ENCODE measurements around the gene PPP2R5E. TPM values are rescaled to one million over a fixed set of nuclear protein-coding genes. Genes with fewer than 3 reads are reported as not detected.

Gene PPP2R5E
- total and polyA plus RNA-seq, 4 donors: 6.0 to 13.1 (median 8.4) TPM

DNA sequence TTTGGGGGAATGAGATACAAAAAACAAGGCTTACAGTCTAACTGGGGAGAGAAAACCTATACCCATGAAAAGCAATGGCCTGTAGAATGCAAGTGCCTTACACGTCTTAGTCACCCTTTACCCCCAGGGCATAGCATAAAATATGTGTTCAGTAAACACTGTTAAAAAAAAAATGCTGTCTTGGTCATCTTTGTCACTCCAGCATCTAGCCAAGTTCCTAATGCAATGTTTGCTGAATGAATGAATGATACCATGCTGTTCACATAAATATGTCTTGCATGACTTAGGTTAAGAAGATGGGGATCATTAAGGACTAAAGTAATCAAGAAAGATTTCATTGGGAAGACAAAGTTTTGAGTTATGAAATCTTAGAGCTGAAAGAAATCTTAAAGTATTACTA, 38.5 kb downstream of the PPP2R5E start:
- peaks cover 0 to 5% (median under 1%) of the 10 kb centered on the region in 4 donors for H3K4me1 ChIP-seq (ENCODE audit: control insufficient read depth in 4 of 4, insufficient read depth in 4 of 4, low read length in 3 of 4)
- no peak overlapping the region for H3K27ac ChIP-seq (ENCODE audit: low read depth in 1 of 2, low read length in 2 of 2)
- TF ChIP-seq HNF4G (IDR thresholded peaks at IDR 0.05): no peak
- TF ChIP-seq YY1 (IDR thresholded peaks at IDR 0.05): no peak
- WGBS: 91% methylated on average over 1 of the region's 1 CpG
- no peaks in the 10 kb centered on the region for H3K9me3 ChIP-seq (ENCODE audit: control insufficient read depth in 4 of 4, low read length in 3 of 4)
- DNase-seq (ENCODE audit: low spot score): no peak
- H3K4me3 ChIP-seq (ENCODE audit: low read depth in 1 of 3, low read length in 3 of 3): no peak overlapping the region
- no peaks in the 10 kb centered on the region for H3K27me3 ChIP-seq (ENCODE audit: control insufficient read depth in 4 of 4, insufficient read depth in 4 of 4, low read length in 3 of 4)
- H3K9ac ChIP-seq (ENCODE audit: low read depth in 1 of 2, low read length in 2 of 2): no peak overlapping the region
- no peaks in the 10 kb centered on the region for H3K36me3 ChIP-seq (ENCODE audit: control insufficient read depth in 4 of 4, insufficient read depth in 3 of 4, low read depth in 1 of 4, low read length in 3 of 4)

DNA sequence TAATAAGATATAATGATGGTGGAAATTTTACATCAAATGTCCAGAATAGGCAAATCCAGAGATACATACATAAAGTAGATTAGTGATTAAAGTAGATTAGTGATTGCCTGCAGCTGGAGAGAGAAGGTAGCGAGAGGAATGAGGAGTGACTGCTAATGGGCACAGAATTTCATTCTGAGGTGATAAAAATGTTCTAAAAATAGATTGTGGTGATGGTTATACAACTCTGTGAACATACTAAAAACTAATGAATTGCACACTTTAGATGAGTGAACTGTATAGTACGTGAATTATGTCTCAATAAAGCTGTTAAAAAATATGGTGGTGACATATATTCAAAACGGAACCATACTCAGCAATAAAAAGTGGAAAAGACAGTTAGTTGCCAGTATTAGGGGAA, 41.7 kb downstream of the PPP2R5E start:
- no peak overlapping the region for H3K27ac ChIP-seq (ENCODE audit: low read depth in 1 of 2, low read length in 2 of 2)
- TF ChIP-seq GABPA (IDR thresholded peaks at IDR 0.05 in 1 of 2, conservative IDR thresholded peaks at IDR 0.05 in 1 of 2) (no peak), TAF1 (conservative IDR thresholded peaks at IDR 0.05) (no peak), YY1 (IDR thresholded peaks at IDR 0.05) (no peak), HNF4G (IDR thresholded peaks at IDR 0.05) (no peak), EGR1 (IDR thresholded peaks at IDR 0.05; ENCODE audit: low read depth in 2 of 2) (no peak), HNF4A (conservative IDR thresholded peaks at IDR 0.05) (no peak), RXRA (IDR thresholded peaks at IDR 0.05) (no peak)
- TF ChIP-seq, protein P1, sequence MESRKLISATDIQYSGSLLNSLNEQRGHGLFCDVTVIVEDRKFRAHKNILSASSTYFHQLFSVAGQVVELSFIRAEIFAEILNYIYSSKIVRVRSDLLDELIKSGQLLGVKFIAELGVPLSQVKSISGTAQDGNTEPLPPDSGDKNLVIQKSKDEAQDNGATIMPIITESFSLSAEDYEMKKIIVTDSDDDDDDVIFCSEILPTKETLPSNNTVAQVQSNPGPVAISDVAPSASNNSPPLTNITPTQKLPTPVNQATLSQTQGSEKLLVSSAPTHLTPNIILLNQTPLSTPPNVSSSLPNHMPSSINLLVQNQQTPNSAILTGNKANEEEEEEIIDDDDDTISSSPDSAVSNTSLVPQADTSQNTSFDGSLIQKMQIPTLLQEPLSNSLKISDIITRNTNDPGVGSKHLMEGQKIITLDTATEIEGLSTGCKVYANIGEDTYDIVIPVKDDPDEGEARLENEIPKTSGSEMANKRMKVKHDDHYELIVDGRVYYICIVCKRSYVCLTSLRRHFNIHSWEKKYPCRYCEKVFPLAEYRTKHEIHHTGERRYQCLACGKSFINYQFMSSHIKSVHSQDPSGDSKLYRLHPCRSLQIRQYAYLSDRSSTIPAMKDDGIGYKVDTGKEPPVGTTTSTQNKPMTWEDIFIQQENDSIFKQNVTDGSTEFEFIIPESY (IDR thresholded peaks at IDR 0.05): no peak
- TF ChIP-seq, protein P2, sequence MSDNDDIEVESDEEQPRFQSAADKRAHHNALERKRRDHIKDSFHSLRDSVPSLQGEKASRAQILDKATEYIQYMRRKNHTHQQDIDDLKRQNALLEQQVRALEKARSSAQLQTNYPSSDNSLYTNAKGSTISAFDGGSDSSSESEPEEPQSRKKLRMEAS (IDR thresholded peaks at IDR 0.05): no peak
- TF ChIP-seq, protein P3, sequence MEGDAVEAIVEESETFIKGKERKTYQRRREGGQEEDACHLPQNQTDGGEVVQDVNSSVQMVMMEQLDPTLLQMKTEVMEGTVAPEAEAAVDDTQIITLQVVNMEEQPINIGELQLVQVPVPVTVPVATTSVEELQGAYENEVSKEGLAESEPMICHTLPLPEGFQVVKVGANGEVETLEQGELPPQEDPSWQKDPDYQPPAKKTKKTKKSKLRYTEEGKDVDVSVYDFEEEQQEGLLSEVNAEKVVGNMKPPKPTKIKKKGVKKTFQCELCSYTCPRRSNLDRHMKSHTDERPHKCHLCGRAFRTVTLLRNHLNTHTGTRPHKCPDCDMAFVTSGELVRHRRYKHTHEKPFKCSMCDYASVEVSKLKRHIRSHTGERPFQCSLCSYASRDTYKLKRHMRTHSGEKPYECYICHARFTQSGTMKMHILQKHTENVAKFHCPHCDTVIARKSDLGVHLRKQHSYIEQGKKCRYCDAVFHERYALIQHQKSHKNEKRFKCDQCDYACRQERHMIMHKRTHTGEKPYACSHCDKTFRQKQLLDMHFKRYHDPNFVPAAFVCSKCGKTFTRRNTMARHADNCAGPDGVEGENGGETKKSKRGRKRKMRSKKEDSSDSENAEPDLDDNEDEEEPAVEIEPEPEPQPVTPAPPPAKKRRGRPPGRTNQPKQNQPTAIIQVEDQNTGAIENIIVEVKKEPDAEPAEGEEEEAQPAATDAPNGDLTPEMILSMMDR (IDR thresholded peaks at IDR 0.05; ENCODE audit: low read depth, low read length, missing input control): no peak
- TF ChIP-seq, protein P4, sequence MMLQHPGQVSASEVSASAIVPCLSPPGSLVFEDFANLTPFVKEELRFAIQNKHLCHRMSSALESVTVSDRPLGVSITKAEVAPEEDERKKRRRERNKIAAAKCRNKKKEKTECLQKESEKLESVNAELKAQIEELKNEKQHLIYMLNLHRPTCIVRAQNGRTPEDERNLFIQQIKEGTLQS (IDR thresholded peaks at IDR 0.05): no peak
- no peaks in the 10 kb centered on the region for H3K27me3 ChIP-seq (ENCODE audit: control insufficient read depth in 4 of 4, insufficient read depth in 4 of 4, low read length in 3 of 4)
- no peaks in the 10 kb centered on the region for H3K9me3 ChIP-seq (ENCODE audit: control insufficient read depth in 4 of 4, low read length in 3 of 4)
- H3K36me3 ChIP-seq (ENCODE audit: control insufficient read depth in 4 of 4, insufficient read depth in 3 of 4, low read depth in 1 of 4, low read length in 3 of 4): no peaks in the 10 kb centered on the region
- H3K4me3 ChIP-seq (ENCODE audit: low read depth in 1 of 3, low read length in 3 of 3): no peak overlapping the region
- peaks cover 0 to 5% (median 2%) of the 10 kb centered on the region in 4 donors for H3K4me1 ChIP-seq (ENCODE audit: control insufficient read depth in 4 of 4, insufficient read depth in 4 of 4, low read length in 3 of 4)
- 91% methylated on average over 3 of the region's 3 CpGs for WGBS
- no peak overlapping the region for H3K9ac ChIP-seq (ENCODE audit: low read depth in 1 of 2, low read length in 2 of 2)
- no peak for DNase-seq (ENCODE audit: low spot score)

DNA sequence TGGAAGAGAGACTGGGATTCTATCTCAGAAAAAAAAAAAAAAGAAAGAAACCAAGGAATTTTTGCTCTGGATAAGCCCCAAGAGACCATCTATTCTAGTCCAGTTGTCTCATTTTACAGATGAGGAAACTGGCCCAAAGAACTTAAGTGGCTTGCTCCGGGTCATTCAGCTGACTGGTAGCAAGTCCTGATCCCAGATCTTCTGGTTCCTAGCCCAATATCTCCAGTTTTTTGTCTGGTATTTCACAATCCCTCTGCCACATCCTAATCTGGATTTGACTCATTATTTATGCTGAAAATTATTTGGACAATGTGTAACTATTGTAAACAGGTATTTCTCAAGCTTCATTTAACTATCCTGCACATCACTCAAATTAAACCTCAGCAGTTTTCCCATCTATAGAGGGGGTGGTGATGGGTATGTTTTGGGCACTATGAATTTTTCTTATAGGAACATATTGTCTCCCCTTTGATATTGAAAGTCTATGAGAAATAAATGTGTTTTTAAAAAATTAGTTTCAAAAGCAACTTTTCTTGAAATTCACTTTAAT, 43.4 kb downstream of the PPP2R5E start:
- H3K9ac ChIP-seq (ENCODE audit: low read depth in 1 of 2, low read length in 2 of 2): no peak overlapping the region
- TF ChIP-seq, protein P1 (IDR thresholded peaks at IDR 0.05): no peak
- TF ChIP-seq FOXA1 (IDR thresholded peaks at IDR 0.05) (no peak), RAD21 (IDR thresholded peaks at IDR 0.05) (peak in 1 of 2 donors; percentile 20), NR2F2 (IDR thresholded peaks at IDR 0.05) (peak; percentile 33), GABPA (IDR thresholded peaks at IDR 0.05 in 1 of 2, conservative IDR thresholded peaks at IDR 0.05 in 1 of 2) (no peak), RXRA (IDR thresholded peaks at IDR 0.05) (peak in 1 of 2 donors; percentile 50), JUND (IDR thresholded peaks at IDR 0.05) (peak in 1 of 2 donors; percentile 26), HNF4A (conservative IDR thresholded peaks at IDR 0.05) (peak in 1 of 2 donors; percentile 32), FOXA2 (IDR thresholded peaks at IDR 0.05) (peak; percentile 35)
- no peak overlapping the region for H3K4me3 ChIP-seq (ENCODE audit: low read depth in 1 of 3, low read length in 3 of 3)
- H3K9me3 ChIP-seq (ENCODE audit: control insufficient read depth in 4 of 4, low read length in 3 of 4): no peaks in the 10 kb centered on the region
- 52% methylated on average over 1 of the region's 1 CpG for WGBS
- peak overlapping the region in 1 of 2 donors; percentile 7 for H3K27ac ChIP-seq (ENCODE audit: low read depth in 1 of 2, low read length in 2 of 2)
- H3K4me1 ChIP-seq (ENCODE audit: control insufficient read depth in 4 of 4, insufficient read depth in 4 of 4, low read length in 3 of 4): peaks cover 0 to 4% (median under 1%) of the 10 kb centered on the region in 4 donors
- H3K27me3 ChIP-seq (ENCODE audit: control insufficient read depth in 4 of 4, insufficient read depth in 4 of 4, low read length in 3 of 4): no peaks in the 10 kb centered on the region
- no peak for DNase-seq (ENCODE audit: low spot score)
- no peaks in the 10 kb centered on the region for H3K36me3 ChIP-seq (ENCODE audit: control insufficient read depth in 4 of 4, insufficient read depth in 3 of 4, low read depth in 1 of 4, low read length in 3 of 4)

Data from liver (tissue), 9 donors.